WTC11 (cell line): ENCODE results near the gene TRNAU1AP. TPM values are rescaled to one million over a fixed set of nuclear protein-coding genes. Genes with fewer than 3 reads are reported as not detected.

Source experiments
- ATAC-seq: fragments of 200-7000 bp; cut with Tn5 transposase; 2 replicates; pipeline ENCODE4 v1.10.0; 2021; ENCODE audit warnings: mild to moderate bottlenecking, moderate library complexity
- CTCF ChIA-PET: fragments of 300-600 bp; sonication (Branson Sonifier 250); formaldehyde crosslinking; loops from one replicate; lab custom pipeline; 2021; ENCODE audit warnings: antibody characterized with exemption; lab: Charles Lee
- POLR2A ChIA-PET: fragments of 350-600 bp; sonication (Branson Sonifier 250); formaldehyde crosslinking; loops from one replicate; lab custom pipeline; 2021; ENCODE audit warnings: antibody characterized with exemption; lab: Charles Lee
- DNase-seq: peaks from one replicate; pipeline ENCODE4 v3.0.0; 2021; ENCODE audit warnings: low spot score
- H3K27ac Mint-ChIP-seq: 2 replicates; pipeline ENCODE4 v1.8.0; 2021; ENCODE audit warnings: mixed read lengths
- H3K27me3 Mint-ChIP-seq: 2 replicates; pipeline ENCODE4 v1.8.0; 2021; ENCODE audit warnings: low read depth, mild to moderate bottlenecking, moderate library complexity, mixed read lengths
- H3K36me3 Mint-ChIP-seq: 2 replicates; pipeline ENCODE4 v1.8.0; 2021; ENCODE audit warnings: mixed read lengths
- H3K4me1 Mint-ChIP-seq: 2 replicates; pipeline ENCODE4 v1.8.0; 2022; ENCODE audit warnings: mixed read lengths
- H3K4me3 Mint-ChIP-seq: 2 replicates; pipeline ENCODE4 v1.8.0; 2021; ENCODE audit warnings: mild to moderate bottlenecking, moderate library complexity, mixed read lengths
- H3K9me3 Mint-ChIP-seq: 2 replicates; pipeline ENCODE4 v1.8.0; 2021; ENCODE audit warnings: mixed read lengths
- AR ChIP-seq: fragments of 250-450 bp; sonication (Bioruptor Pico); IDR thresholded peaks from 2 replicates; pipeline ENCODE4 v1.9.0; 2021; ENCODE audit warnings: mild to moderate bottlenecking
- ARID4B ChIP-seq: sonication (generic); formaldehyde crosslinking; IDR thresholded peaks from 2 replicates; pipeline ENCODE4 v1.8.0; 2023; ENCODE audit warnings: missing genetic modification reagents, mild to moderate bottlenecking, borderline replicate concordance
- EMX1 ChIP-seq: fragments of 250-450 bp; sonication (Bioruptor Pico); IDR thresholded peaks from 2 replicates; pipeline ENCODE4 v1.8.0; 2021; ENCODE audit warnings: mild to moderate bottlenecking
- MYBL2 ChIP-seq: sonication (generic); formaldehyde crosslinking; IDR thresholded peaks from 2 replicates; pipeline ENCODE4 v1.8.1; 2023; ENCODE audit warnings: mild to moderate bottlenecking, moderate library complexity, missing genetic modification reagents
- NR1H2 ChIP-seq: sonication (generic); formaldehyde crosslinking; IDR thresholded peaks from 2 replicates; pipeline ENCODE4 v1.9.0; 2021; ENCODE audit warnings: mild to moderate bottlenecking, moderate library complexity, missing genetic modification reagents
- PRRX2 ChIP-seq: fragments of 250-450 bp; sonication (Bioruptor Pico); IDR thresholded peaks from 2 replicates; pipeline ENCODE4 v1.8.0; 2021; ENCODE audit warnings: mild to moderate bottlenecking
- SMAD4 ChIP-seq: sonication (generic); formaldehyde crosslinking; IDR thresholded peaks from 2 replicates; pipeline ENCODE4 v1.8.0; 2022; ENCODE audit warnings: mild to moderate bottlenecking, missing genetic modification reagents
- SP1 ChIP-seq: sonication (generic); formaldehyde crosslinking; conservative IDR thresholded peaks from 2 replicates; pipeline ENCODE4 v1.8.1; 2022; ENCODE audit warnings: missing genetic modification reagents
- ZMAT4 ChIP-seq: fragments of 250-450 bp; sonication (Bioruptor Pico); IDR thresholded peaks from 2 replicates; pipeline ENCODE4 v1.9.0; 2021; ENCODE audit warnings: mild to moderate bottlenecking
- ZNF263 ChIP-seq: sonication (generic); formaldehyde crosslinking; IDR thresholded peaks from 2 replicates; pipeline ENCODE4 v1.8.1; 2022; ENCODE audit warnings: low read depth, mild to moderate bottlenecking, moderate library complexity, missing genetic modification reagents
- ZNF396 ChIP-seq: fragments of 250-450 bp; sonication (Bioruptor Pico); IDR thresholded peaks from 2 replicates; pipeline ENCODE4 v1.8.0; 2021; ENCODE audit warnings: mild to moderate bottlenecking, moderate library complexity, borderline replicate concordance
- ZNF671 ChIP-seq: fragments of 250-450 bp; sonication (Bioruptor Pico); IDR thresholded peaks from 2 replicates; pipeline ENCODE4 v1.8.0; 2021; ENCODE audit warnings: mild to moderate bottlenecking
- total RNA-seq: library from RNA; stranded (reverse); gene quantifications from 3 replicates; pipeline ENCODE4 v1.2.3, GENCODE V29; 2021
- TF ChIP-seq, protein P1 (sequence below): sonication (generic); formaldehyde crosslinking; IDR thresholded peaks from 2 replicates; pipeline ENCODE4 v1.8.1; 2023; ENCODE audit warnings: mild to moderate bottlenecking, missing genetic modification reagents
- TF ChIP-seq, protein P2 (sequence below): fragments of 250-450 bp; sonication (Bioruptor Pico); conservative IDR thresholded peaks from 2 replicates; pipeline ENCODE4 v1.9.0; 2021; ENCODE audit warnings: mild to moderate bottlenecking
- TF ChIP-seq, protein P3 (sequence below): fragments of 250-450 bp; sonication (Bioruptor Pico); IDR thresholded peaks from 2 replicates; pipeline ENCODE4 v1.8.0; 2021; ENCODE audit warnings: mild to moderate bottlenecking

The TRNAU1AP gene
- total RNA-seq, 1 experiment from 2014 or later, result 30.4 TPM

GRCh38 chr1:28505406-28506187 is 47.3 kb upstream of the TRNAU1AP start, which contains the start of gene RCC1 (continued):
- TF ChIP-seq MYBL2 (CRISPR knock-in tag) (peak; percentile 62; the same call in 1 of the 2 replicates), SMAD4 (0 out of 2 replicates have a peak, but pooled peaks have one; percentile 0)
- TF ChIP-seq, protein P1, sequence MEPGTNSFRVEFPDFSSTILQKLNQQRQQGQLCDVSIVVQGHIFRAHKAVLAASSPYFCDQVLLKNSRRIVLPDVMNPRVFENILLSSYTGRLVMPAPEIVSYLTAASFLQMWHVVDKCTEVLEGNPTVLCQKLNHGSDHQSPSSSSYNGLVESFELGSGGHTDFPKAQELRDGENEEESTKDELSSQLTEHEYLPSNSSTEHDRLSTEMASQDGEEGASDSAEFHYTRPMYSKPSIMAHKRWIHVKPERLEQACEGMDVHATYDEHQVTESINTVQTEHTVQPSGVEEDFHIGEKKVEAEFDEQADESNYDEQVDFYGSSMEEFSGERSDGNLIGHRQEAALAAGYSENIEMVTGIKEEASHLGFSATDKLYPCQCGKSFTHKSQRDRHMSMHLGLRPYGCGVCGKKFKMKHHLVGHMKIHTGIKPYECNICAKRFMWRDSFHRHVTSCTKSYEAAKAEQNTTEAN, result 0 out of 2 replicates have a peak, but pooled peaks have one; percentile 18

GRCh38 chr1:28506907-28507246 is 46.0 kb upstream of the TRNAU1AP start:
- no peak for TF ChIP-seq NR1H2
- TF ChIP-seq SP1 (CRISPR knock-in tag), result 0 out of 2 replicates have a peak, but pooled peaks have one; percentile 21
- no peak for TF ChIP-seq ZNF263 (CRISPR knock-in tag)
- TF ChIP-seq ARID4B (CRISPR knock-in tag), result 0 out of 2 replicates have a peak, but pooled peaks have one; percentile 32
- ChIA-PET POLR2A (interaction anchor here (0.8 to 3.1 kb wide), 4 partner anchors 12 to 271 kb away, joined by 3 to 12 read pairs (median 4); partner anchors contain the start of gene ATP5IF1), CTCF (no interaction called here)
- H3K27ac Mint-ChIP-seq, result peak overlapping the region; percentile 99
- H3K4me1 Mint-ChIP-seq, result peaks cover 36% of the 10 kb centered on the region
- H3K9me3 Mint-ChIP-seq, result no peaks in the 10 kb centered on the region
- H3K36me3 Mint-ChIP-seq, result peaks cover 64% of the 10 kb centered on the region
- peak overlapping the region; percentile 99 for H3K4me3 Mint-ChIP-seq
- ATAC-seq, result no peak
- H3K27me3 Mint-ChIP-seq, result peaks cover 7% of the 10 kb centered on the region
- DNase-seq, result no peak

DNA sequence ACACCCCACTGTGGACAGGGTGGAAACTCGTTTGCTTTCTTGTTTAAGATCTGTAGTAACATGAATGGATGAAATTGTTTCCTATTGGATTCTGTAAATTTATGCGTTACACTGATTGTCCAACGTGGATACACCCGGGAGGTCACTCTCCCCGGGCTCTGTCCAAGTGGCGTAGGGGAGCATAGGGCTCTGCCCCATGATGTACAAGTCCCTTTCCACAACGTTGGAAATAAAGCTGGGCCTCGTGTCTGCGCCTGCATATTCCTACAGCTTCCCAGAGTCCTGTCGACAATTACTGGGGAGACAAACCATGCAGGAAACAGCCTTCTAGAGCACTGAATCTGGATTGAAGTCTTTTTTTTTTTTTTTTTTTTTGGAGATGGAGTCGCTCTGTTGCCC is 45.6 kb upstream of the TRNAU1AP start:
- DNase-seq, result no peak
- no peaks in the 10 kb centered on the region for H3K9me3 Mint-ChIP-seq
- no peak for ATAC-seq
- TF ChIP-seq, protein P2, sequence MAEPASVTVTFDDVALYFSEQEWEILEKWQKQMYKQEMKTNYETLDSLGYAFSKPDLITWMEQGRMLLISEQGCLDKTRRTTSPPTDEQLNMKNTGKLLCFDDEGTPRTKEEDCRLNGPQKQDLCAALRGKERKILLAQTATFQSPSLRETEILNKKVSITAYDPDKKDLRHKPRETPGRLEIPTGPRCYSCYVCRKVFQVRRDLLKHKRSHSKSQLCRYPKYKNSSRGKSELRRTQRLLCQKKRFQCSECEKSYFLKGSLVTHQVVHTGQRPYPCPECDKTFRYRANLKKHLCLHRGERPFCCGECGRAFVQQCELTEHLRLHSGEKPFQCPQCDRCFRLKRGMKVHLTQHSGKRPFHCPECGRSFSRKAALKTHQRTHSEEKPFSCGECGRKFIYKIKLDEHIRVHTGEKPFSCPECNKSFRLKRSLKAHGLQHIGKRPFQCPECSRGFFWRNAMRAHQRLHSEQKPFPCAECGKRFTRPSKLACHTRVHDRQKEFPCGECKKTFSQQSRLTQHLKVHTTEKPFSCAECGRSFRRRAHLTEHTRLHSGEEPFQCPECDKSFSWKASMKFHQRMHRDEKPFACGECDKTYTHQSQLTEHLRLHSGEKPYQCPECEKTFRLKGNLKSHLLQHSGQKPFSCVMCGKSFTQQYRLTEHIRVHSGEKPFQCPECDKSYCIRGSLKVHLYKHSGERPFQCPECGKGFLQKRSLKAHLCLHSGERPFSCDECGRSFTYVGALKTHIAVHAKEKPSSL (CRISPR knock-in tag), result peak; percentile 92
- TF ChIP-seq AR (CRISPR knock-in tag) (peak; percentile 91), ZNF671 (peak; percentile 91; the same call in 1 of the 2 replicates), EMX1 (CRISPR knock-in tag) (peak; percentile 67), PRRX2 (CRISPR knock-in tag) (0 out of 2 replicates have a peak, but pooled peaks have one; percentile 64), ZMAT4 (CRISPR knock-in tag) (peak; percentile 41; the same call in 1 of the 2 replicates), ZNF396 (CRISPR knock-in tag) (no peak)
- TF ChIP-seq, protein P1, result no peak
- TF ChIP-seq, protein P3, sequence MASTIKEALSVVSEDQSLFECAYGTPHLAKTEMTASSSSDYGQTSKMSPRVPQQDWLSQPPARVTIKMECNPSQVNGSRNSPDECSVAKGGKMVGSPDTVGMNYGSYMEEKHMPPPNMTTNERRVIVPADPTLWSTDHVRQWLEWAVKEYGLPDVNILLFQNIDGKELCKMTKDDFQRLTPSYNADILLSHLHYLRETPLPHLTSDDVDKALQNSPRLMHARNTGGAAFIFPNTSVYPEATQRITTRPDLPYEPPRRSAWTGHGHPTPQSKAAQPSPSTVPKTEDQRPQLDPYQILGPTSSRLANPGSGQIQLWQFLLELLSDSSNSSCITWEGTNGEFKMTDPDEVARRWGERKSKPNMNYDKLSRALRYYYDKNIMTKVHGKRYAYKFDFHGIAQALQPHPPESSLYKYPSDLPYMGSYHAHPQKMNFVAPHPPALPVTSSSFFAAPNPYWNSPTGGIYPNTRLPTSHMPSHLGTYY, result peak; percentile 85

More for the DNA sequence above, 45.6 kb upstream of the TRNAU1AP start:
- ChIA-PET CTCF (no interaction called here), POLR2A (interaction anchor here (0.8 to 3.1 kb wide), 4 partner anchors 11 to 271 kb away, joined by 3 to 12 read pairs (median 4); partner anchors contain the start of gene ATP5IF1)
- Mint-ChIP-seq H3K4me3 (peak overlapping the region; percentile 99), H3K4me1 (peaks cover 36% of the 10 kb centered on the region), H3K36me3 (peaks cover 68% of the 10 kb centered on the region), H3K27me3 (peaks cover 7% of the 10 kb centered on the region), H3K27ac (peak overlapping the region; percentile 99)
